Keratinocyte (primary cell): ENCODE data around the gene HOXD10. TPM values are rescaled to one million over a fixed set of nuclear protein-coding genes. Genes with fewer than 3 reads are reported as not detected.
A peak's percentile ranks its signal among the peaks of the same experiment; 100 is the strongest.

Source experiments
- DNase-seq: peaks from one replicate; pipeline ENCODE4 v3.0.0-alpha.2; 2011; ENCODE audit warnings: low read depth, missing footprints, low spot score
- FAIRE-seq: peaks from 2 replicates; lab custom pipeline; 2011; peaks lifted over from hg19 to GRCh38; lab: Jason Lieb, UNC
- H2AFZ ChIP-seq: 2 replicates; pipeline ENCODE4 v1.6.0; 2012; ENCODE audit warnings: low read length, control low read depth, inconsistent platforms; ENCODE audit not compliant: control insufficient read depth
- H3K27ac ChIP-seq: 2 replicates; pipeline ENCODE4 v1.5.1; 2011; ENCODE audit warnings: low read length; ENCODE audit not compliant: control insufficient read depth, insufficient read depth
- H3K27me3 ChIP-seq: 3 replicates; pipeline ENCODE4 v1.6.0; 2011; ENCODE audit warnings: low read length; ENCODE audit not compliant: control insufficient read depth, insufficient read depth; ENCODE audit errors: extremely low read depth
- H3K36me3 ChIP-seq, 2 experiments: 2 replicates in 1 of 2; 3 replicates in 1 of 2; pipeline ENCODE4 v1.5.1; 2011; ENCODE audit warnings: low read length in 2 of 2, mild to moderate bottlenecking in 1 of 2; ENCODE audit not compliant: control insufficient read depth in 2 of 2, insufficient read depth in 2 of 2; ENCODE audit errors: extremely low read depth in 1 of 2
- H3K4me1 ChIP-seq: 3 replicates; pipeline ENCODE4 v1.5.1; 2011; ENCODE audit warnings: low read length; ENCODE audit not compliant: control insufficient read depth, insufficient read depth; ENCODE audit errors: extremely low read depth
- H3K4me2 ChIP-seq: 3 replicates; pipeline ENCODE4 v1.6.0; 2011; ENCODE audit warnings: low read depth, low read length; ENCODE audit not compliant: control insufficient read depth, insufficient read depth; ENCODE audit errors: extremely low read depth
- H3K4me3 ChIP-seq, 3 experiments: fragments of 200-600 bp in 1 of 3; sonication (generic) in 1 of 3; 2 replicates in 2 of 3; 3 replicates in 1 of 3; pipeline ENCODE4 v1.5.1; 2011 to 2016; ENCODE audit warnings: low read length in 3 of 3, mild to moderate bottlenecking in 3 of 3, control low read depth in 2 of 3, inconsistent platforms in 1 of 3, low read depth in 1 of 3, mixed read lengths in 1 of 3, mixed run types in 1 of 3, moderate library complexity in 1 of 3; ENCODE audit not compliant: control insufficient read depth in 2 of 3, insufficient read depth in 2 of 3; ENCODE audit errors: extremely low read depth in 1 of 3
- H3K79me2 ChIP-seq: 2 replicates; pipeline ENCODE4 v1.6.0; 2012; ENCODE audit warnings: low read length; ENCODE audit not compliant: control insufficient read depth, insufficient read depth
- H3K9ac ChIP-seq: 3 replicates; pipeline ENCODE4 v1.6.0; 2011; ENCODE audit warnings: low read length; ENCODE audit not compliant: control insufficient read depth, insufficient read depth; ENCODE audit errors: extremely low read depth
- H3K9me1 ChIP-seq: 3 replicates; pipeline ENCODE4 v1.6.0; 2011; ENCODE audit warnings: low read length; ENCODE audit not compliant: control insufficient read depth, insufficient read depth; ENCODE audit errors: extremely low read depth
- H3K9me3 ChIP-seq: 2 replicates; pipeline ENCODE4 v1.5.1; 2012; ENCODE audit warnings: low read depth, low read length; ENCODE audit not compliant: control insufficient read depth
- H4K20me1 ChIP-seq: 3 replicates; pipeline ENCODE4 v1.6.0; 2011; ENCODE audit warnings: low read length; ENCODE audit not compliant: control insufficient read depth, insufficient read depth; ENCODE audit errors: extremely low read depth
- EZH2 ChIP-seq: IDR thresholded peaks from one replicate; pipeline ENCODE4 v1.6.1; 2012; ENCODE audit warnings: inconsistent platforms, mild to moderate bottlenecking, low read length, moderate library complexity
- dilution Hi-C: fragments of 300-500 bp; cut with MboI; formaldehyde crosslinking; loops from one replicate; pipeline ENCODE4 v1.7.0; 2020; ENCODE audit warnings: low sequenced_read_pairs; ENCODE audit not compliant: extremely low pct_ligation_motif_present
- polyA plus RNA-seq, 5 experiments: library from polyadenylated mRNA; depleted of rRNA in 3 of 5; stranded (reverse) in 3 of 5; stranded (forward) in 1 of 5; unstranded in 1 of 5; fragments of >200 nt; gene quantifications; 1 replicate in 1 of 5; 2 replicates in 3 of 5; 3 replicates in 1 of 5; pipeline versions ENCODE4 v1.2.1 to v1.2.3, GENCODE V29; 2011 to 2012; ENCODE audit warnings: missing spikeins in 2 of 5, low read depth in 1 of 5, low replicate concordance in 1 of 5
- TF ChIP-seq, protein P1 (sequence below), 3 experiments: IDR thresholded peaks in 1 of 3; conservative IDR thresholded peaks in 1 of 3; optimal IDR thresholded peaks in 1 of 3; 2 replicates in 2 of 3; 3 replicates in 1 of 3; pipeline versions ENCODE3 to v1.5.1; 2011; ENCODE audit warnings: low read length in 3 of 3, mild to moderate bottlenecking in 3 of 3, moderate library complexity in 2 of 3, control low read depth in 1 of 3, inconsistent platforms in 1 of 3; ENCODE audit not compliant: insufficient read depth in 2 of 3; ENCODE audit errors: extremely low read depth in 1 of 3

Gene HOXD10
- polyA plus RNA-seq, 1 donor (not counting 4 experiments of a cell fraction or from before 2014, with no cell fraction given): not detected

DNA sequence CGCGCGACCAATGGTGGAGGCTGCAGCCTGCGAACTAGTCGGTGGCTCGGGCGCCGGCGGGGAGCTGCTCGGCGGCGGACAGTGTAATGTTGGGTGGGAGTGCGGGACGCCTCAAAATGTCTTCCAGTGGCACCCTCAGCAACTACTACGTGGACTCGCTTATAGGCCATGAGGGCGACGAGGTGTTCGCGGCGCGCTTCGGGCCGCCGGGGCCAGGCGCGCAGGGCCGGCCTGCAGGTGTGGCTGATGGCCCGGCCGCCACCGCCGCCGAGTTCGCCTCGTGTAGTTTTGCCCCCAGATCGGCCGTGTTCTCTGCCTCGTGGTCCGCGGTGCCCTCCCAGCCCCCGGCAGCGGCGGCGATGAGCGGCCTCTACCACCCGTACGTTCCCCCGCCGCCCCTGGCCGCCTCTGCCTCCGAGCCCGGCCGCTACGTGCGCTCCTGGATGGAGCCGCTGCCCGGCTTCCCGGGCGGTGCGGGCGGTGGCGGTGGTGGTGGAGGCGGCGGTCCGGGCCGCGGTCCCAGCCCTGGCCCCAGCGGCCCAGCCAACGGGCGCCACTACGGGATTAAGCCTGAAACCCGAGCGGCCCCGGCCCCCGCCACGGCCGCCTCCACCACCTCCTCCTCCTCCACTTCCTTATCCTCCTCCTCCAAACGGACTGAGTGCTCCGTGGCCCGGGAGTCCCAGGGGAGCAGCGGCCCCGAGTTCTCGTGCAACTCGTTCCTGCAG is 6.3 kb downstream of the HOXD10 start, which contains the start of gene HOXD9:
Gene HOXD9 (plus strand): TSS at position 37 of the 728 bp plus-strand sequence. CDS start 50 bp downstream, at position 87.
- dilution Hi-C loops: no loop called here
- TF ChIP-seq, protein P1, sequence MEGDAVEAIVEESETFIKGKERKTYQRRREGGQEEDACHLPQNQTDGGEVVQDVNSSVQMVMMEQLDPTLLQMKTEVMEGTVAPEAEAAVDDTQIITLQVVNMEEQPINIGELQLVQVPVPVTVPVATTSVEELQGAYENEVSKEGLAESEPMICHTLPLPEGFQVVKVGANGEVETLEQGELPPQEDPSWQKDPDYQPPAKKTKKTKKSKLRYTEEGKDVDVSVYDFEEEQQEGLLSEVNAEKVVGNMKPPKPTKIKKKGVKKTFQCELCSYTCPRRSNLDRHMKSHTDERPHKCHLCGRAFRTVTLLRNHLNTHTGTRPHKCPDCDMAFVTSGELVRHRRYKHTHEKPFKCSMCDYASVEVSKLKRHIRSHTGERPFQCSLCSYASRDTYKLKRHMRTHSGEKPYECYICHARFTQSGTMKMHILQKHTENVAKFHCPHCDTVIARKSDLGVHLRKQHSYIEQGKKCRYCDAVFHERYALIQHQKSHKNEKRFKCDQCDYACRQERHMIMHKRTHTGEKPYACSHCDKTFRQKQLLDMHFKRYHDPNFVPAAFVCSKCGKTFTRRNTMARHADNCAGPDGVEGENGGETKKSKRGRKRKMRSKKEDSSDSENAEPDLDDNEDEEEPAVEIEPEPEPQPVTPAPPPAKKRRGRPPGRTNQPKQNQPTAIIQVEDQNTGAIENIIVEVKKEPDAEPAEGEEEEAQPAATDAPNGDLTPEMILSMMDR (optimal IDR thresholded peaks at IDR 0.05 in 1 of 3, IDR thresholded peaks at IDR 0.05 in 1 of 3, conservative IDR thresholded peaks at IDR 0.05 in 1 of 3; ENCODE audit: extremely low read depth in 1 of 3, insufficient read depth in 2 of 3, low read length in 3 of 3): no peak
- TF ChIP-seq EZH2: peak; percentile 71
- Histone ChIP-seq H3K4me2 (no peak within 1 kb of the TSS), H2AFZ (no peak within 1 kb of the TSS), H3K9me1 (no peaks in the 10 kb centered on the region), H3K79me2 (no peaks in the 10 kb centered on the region), H3K9me3 (no peaks in the 10 kb centered on the region), H3K27ac (no peak within 1 kb of the TSS), H3K27me3 (peaks cover 93% of the 10 kb centered on the region), H3K36me3 (no peaks in the 10 kb centered on the region), H4K20me1 (no peaks in the 10 kb centered on the region), H3K4me3 (peak within 1 kb of the TSS in 2 of 3 experiments; percentile 2 to 13), H3K4me1 (no peaks in the 10 kb centered on the region), H3K9ac (no peak within 1 kb of the TSS)
- FAIRE-seq (no peak), DNase-seq (no peak)

DNA sequence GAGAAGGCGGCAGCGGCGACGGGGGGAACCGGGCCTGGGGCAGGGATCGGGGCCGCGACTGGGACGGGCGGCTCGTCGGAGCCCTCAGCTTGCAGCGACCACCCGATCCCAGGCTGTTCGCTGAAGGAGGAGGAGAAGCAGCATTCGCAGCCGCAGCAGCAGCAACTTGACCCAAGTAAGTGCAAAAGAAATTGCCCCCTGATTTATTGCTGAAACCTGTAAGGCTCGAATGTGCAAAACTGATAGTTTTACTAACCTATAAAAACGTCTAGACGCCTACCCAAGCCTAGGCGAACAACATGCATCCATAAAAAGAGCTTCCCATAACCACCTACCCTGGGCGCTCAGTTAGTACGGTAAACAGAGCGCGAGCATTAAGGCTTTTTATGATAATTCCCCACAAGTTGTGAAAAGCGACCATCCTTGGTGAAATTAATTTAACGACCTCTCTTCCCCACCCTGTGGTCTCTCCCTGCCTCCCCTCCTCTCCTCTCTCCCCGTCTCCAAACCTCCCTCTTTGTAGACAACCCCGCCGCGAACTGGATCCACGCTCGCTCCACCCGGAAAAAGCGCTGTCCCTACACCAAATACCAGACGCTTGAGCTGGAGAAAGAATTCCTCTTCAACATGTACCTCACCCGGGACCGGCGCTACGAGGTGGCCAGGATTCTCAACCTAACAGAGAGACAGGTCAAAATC is 7.0 kb downstream of the HOXD10 start:
- DNase-seq (no peak), FAIRE-seq (no peak)
- H3K27me3 ChIP-seq: peaks cover 93% of the 10 kb centered on the region
- H3K4me2 ChIP-seq: no peak overlapping the region
- H3K4me1 ChIP-seq: no peaks in the 10 kb centered on the region
- no peaks in the 10 kb centered on the region for H4K20me1 ChIP-seq
- no peaks in the 10 kb centered on the region for H3K36me3 ChIP-seq
- H2AFZ ChIP-seq: no peak overlapping the region
- H3K79me2 ChIP-seq: no peaks in the 10 kb centered on the region
- no peak overlapping the region for H3K9ac ChIP-seq
- no peak overlapping the region for H3K27ac ChIP-seq
- no peaks in the 10 kb centered on the region for H3K9me1 ChIP-seq
- TF ChIP-seq, protein P1 (optimal IDR thresholded peaks at IDR 0.05 in 1 of 3, IDR thresholded peaks at IDR 0.05 in 1 of 3, conservative IDR thresholded peaks at IDR 0.05 in 1 of 3; ENCODE audit: extremely low read depth in 1 of 3, insufficient read depth in 2 of 3, low read length in 3 of 3): no peak
- TF ChIP-seq EZH2: peak; percentile 76
- dilution Hi-C loops: no loop called here
- H3K9me3 ChIP-seq: no peaks in the 10 kb centered on the region
- no peak overlapping the region for H3K4me3 ChIP-seq
